ENCODE results near the gene CEACAM1. TPM values are rescaled to one million over a fixed set of nuclear protein-coding genes. Genes with fewer than 3 reads are reported as not detected.
"Not testable (repeated sequence)": the region's sequence is repeated elsewhere in the genome, so short reads cannot be mapped to it uniquely, and the experiment has no call there.

CEACAM1 gene
- total and polyA plus RNA-seq, 9 donors, result 0.92 to 7.3 (median 2.8) TPM

- Histone ChIP-seq H3K27me3 (no peaks in the 10 kb centered on the region), H3K4me1 (ENCODE audit: insufficient read depth) (no peaks in the 10 kb centered on the region), H3K36me3 (no peaks in the 10 kb centered on the region), H3K9me3 (no peaks in the 10 kb centered on the region), H3K27ac (no peak overlapping the region), H3K4me3 (no peak overlapping the region)
- TF ChIP-seq POLR2A (IDR thresholded peaks at IDR 0.05) (no peak), EP300 (IDR thresholded peaks at IDR 0.05) (no peak), CTCF (IDR thresholded peaks at IDR 0.05) (no peak)
- DNase-seq, result no peak
- WGBS, 3 donors, result 89 to 95% (median 93%) methylated on average over 4 of the region's 4 CpGs
- intact Hi-C loops (cut with DNase I), result no loop called here
Observed at GRCh38 chr19:42511340-42511739, 16.9 kb downstream of the CEACAM1 start.

- TF ChIP-seq CTCF (IDR thresholded peaks at IDR 0.05) (no peak), EP300 (IDR thresholded peaks at IDR 0.05) (no peak), POLR2A (IDR thresholded peaks at IDR 0.05) (no peak)
- intact Hi-C loops (cut with DNase I), result no loop called here
- DNase-seq, result no peak
- Histone ChIP-seq H3K27me3 (no peaks in the 10 kb centered on the region), H3K4me1 (ENCODE audit: insufficient read depth) (no peaks in the 10 kb centered on the region), H3K36me3 (no peaks in the 10 kb centered on the region), H3K9me3 (no peaks in the 10 kb centered on the region), H3K27ac (no peak overlapping the region), H3K4me3 (no peak overlapping the region)
Observed at GRCh38 chr19:42508892-42509444, 19.3 kb downstream of the CEACAM1 start.

GRCh38 chr19:42505066-42505465, 23.2 kb downstream of the CEACAM1 start:
- no peak overlapping the region for H3K27ac ChIP-seq
- no peaks in the 10 kb centered on the region for H3K4me1 ChIP-seq (ENCODE audit: insufficient read depth)
- H3K36me3 ChIP-seq, result no peaks in the 10 kb centered on the region
- 90 to 98% (median 94%) methylated on average over 1 of the region's 1 CpG for WGBS, 3 donors
- H3K27me3 ChIP-seq, result no peaks in the 10 kb centered on the region
- no peak overlapping the region for H3K4me3 ChIP-seq
- H3K9me3 ChIP-seq, result no peaks in the 10 kb centered on the region
- DNase-seq, result no peak
- intact Hi-C loops (cut with DNase I), result no loop called here
- no peak for TF ChIP-seq EP300 (IDR thresholded peaks at IDR 0.05)
- no peak for TF ChIP-seq POLR2A (IDR thresholded peaks at IDR 0.05)
- TF ChIP-seq CTCF (IDR thresholded peaks at IDR 0.05), result no peak

GRCh38 chr19:42501733-42502132, 26.5 kb downstream of the CEACAM1 start:
- Histone ChIP-seq H3K27ac (no peak overlapping the region), H3K9me3 (no peaks in the 10 kb centered on the region), H3K4me3 (no peak overlapping the region), H3K36me3 (no peaks in the 10 kb centered on the region), H3K4me1 (ENCODE audit: insufficient read depth) (no peaks in the 10 kb centered on the region), H3K27me3 (no peaks in the 10 kb centered on the region)
- WGBS, 3 donors, result 74 to 79% (median 79%) methylated on average over 1 of the region's 1 CpG
- DNase-seq, result no peak
- no peak for TF ChIP-seq CTCF (IDR thresholded peaks at IDR 0.05)
- TF ChIP-seq EP300 (IDR thresholded peaks at IDR 0.05), result no peak
- TF ChIP-seq POLR2A (IDR thresholded peaks at IDR 0.05), result no peak
- intact Hi-C loops (cut with DNase I), result no loop called here

GRCh38 chr19:42501243-42501642, 27.0 kb downstream of the CEACAM1 start:
- WGBS, 3 donors, result 96 to 98% (median 97%) methylated on average over 3 of the region's 3 CpGs
- intact Hi-C loops (cut with DNase I); DNase-seq: not testable (repeated sequence)

More at GRCh38 chr19:42501243-42501642, 27.0 kb downstream of the CEACAM1 start:
- not testable (repeated sequence) for H3K27me3 ChIP-seq; H3K9me3 ChIP-seq; H3K4me3 ChIP-seq; H3K4me1 ChIP-seq (ENCODE audit: insufficient read depth); H3K27ac ChIP-seq; H3K36me3 ChIP-seq

Measured in ovary (tissue), 9 donors.